GM19372 (cell line): Measurements from ENCODE around the gene GDI2.

ENCODE experiments used
- ATAC-seq: cut with Tn5 transposase; IDR thresholded peaks from one replicate; pipeline ENCODE4 v1.9.1; 2021; ENCODE audit warnings: mild to moderate bottlenecking, low read depth, moderate library complexity; ENCODE audit not compliant: unreplicated experiment

The GDI2 gene

DNA sequence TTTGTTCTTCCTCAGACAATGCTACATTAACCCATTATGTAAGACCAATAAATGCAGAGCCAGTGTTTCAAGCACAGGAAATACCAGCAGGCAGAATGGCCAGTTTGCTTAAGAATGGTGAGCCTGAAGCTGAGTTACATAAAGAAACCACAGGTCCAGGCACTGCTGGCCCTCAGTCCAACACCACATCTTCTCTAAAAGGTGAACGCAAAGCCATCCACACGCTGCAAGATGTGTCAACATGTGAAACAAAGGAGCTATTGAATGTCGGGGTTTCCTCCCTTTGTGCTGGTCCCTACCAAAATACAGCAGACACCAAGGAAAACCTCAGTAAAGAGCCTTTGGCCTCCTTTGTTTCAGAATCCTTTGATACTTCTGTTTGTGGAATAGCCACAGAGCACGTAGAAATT lies 64.8 kb downstream of the GDI2 start:
- no peak for ATAC-seq

DNA sequence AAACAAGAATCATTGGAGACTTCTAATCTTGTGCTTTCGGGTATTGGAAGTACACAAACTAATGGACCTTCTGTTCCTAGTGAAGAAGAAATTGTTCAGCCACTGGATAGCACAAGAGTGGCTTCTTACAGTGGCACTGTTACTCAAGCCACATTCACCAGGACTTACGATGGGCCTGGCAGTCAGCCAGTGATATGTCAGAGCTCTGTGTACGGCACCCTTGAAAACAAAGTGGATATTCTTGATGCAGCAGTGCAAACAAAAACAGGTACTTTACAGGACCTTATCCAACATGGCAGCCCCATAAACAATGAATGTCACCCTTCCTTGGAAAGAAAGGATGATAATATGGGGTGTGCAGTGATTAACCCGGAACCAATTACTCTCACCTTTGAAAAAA lies 67.0 kb downstream of the GDI2 start:
- no peak for ATAC-seq

DNA sequence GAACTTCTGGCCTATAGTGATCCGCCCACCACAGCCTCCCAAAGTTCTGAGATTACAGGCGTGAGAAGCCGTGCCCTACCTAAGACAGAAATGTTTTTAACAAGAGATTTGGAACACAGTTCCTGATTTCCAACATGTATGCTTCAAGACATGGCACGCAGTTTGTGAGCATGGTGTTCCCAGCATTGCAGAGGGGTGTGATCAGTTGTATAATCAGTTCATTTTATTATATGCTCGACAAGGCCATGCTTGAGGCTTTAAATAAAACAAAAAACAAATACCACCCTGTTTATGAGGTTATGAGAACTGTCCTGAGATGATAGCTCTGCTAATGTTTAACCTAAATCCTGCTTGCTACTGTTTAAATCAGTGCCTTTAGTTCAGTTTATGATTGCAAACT lies 68.4 kb downstream of the GDI2 start:
- no peak for ATAC-seq

DNA sequence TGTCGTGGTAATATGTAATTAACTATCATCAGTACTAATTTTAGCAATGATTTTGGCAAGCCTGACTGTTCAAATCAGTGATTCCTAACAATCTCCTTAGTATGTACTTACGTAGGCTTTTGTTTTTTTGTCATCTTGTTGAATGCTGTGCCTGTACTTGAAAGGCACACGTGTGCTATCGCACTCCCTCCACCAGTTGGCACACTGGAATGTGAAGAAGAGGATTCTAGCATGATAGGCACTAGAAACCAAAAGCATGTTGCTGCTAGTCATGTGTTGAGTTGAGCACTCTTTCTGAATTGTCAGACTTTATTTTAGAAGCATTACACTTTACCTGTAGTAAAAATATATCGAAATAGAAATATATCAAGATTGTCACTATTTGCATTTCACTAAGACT lies 69.5 kb downstream of the GDI2 start:
- no peak for ATAC-seq

DNA sequence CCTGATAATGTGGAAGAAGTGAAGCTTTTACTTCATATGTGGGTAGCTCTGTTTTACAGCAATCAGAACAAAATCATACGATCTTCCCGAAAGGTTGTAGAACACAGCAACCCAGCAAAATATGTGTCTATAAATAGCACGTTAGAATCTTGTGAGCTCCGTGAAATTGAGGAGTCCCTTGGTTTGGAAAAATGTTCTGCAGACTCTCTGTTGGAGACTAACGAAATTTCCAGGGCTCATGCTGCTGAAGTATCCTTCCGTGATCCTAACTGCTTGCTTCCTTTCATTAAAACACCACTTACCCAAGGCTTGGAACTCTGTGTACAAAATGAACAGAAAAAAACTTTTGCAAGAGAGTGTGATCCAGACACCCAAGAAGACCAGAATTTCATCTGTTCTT lies 71.1 kb downstream of the GDI2 start:
- no peak for ATAC-seq

DNA sequence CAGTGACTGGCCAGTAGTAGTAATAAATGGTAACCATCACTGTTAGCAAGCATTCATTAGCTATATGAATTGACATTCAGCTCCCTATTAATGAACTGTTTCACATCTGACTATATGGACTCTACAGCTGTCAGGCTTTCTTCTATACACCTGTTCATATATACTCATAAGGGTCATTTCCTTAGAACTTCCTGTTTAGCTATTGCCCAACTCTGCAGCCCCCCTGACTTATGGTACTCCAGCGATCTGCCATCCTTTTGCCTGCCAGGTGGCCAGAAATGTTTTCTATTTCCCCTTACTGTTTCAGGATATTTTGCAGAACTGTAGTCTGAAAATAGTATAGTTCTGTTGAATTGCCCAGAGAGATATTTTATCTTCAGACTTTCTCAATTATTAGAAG lies 72.0 kb downstream of the GDI2 start:
- no peak for ATAC-seq

DNA sequence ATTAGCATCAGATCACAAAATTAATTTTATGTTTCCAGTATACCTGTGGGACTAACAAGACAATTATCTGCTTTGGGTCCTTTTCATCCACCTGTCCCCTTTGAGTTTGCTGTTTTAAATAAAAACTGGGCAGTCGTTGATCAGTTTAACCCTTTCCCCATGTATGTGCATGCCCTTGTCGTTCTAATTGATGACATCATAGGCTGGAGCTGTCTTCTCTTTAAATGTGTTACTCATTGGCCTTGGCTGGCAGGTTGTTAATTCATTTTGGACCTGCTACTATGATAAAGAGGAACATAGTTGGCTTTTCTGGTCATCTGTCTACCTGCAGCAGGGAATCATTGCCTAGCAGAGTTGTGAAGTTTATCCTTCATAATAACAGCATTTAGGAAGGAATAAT lies 74.8 kb downstream of the GDI2 start:
- no peak for ATAC-seq

- no peak for ATAC-seq
Observed at GRCh38 chr10:5737352-5737751, 75.9 kb downstream of the GDI2 start.

- ATAC-seq, result no peak
Observed at GRCh38 chr10:5736591-5736990, 76.6 kb downstream of the GDI2 start.

- no peak for ATAC-seq
Observed at GRCh38 chr10:5735119-5735518, 78.1 kb downstream of the GDI2 start.

GRCh38 chr10:5732141-5732540 lies 81.1 kb downstream of the GDI2 start:
- no peak for ATAC-seq

DNA sequence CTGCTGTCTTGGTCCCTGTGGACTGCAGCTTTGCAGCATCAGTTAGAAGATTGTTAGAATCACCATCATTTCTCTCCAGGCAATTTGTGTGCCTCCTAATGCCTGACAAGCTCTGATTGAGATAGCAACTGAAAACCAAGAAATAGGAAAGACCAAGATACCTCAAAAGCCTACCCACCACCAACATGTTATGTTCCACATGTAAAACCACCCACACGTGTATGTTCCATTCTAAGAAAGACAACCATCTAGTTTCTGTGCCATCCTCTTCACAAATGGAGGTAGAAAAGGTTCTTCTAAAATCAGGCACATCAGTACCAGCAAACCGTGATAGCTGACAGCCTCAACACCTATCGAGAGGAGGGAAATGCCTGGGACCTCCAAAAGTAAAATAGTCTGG lies 81.7 kb downstream of the GDI2 start:
- ATAC-seq, result no peak

- no peak for ATAC-seq
Observed at GRCh38 chr10:5730766-5731165, 82.5 kb downstream of the GDI2 start.

GRCh38 chr10:5723692-5724091 lies 89.5 kb downstream of the GDI2 start:
- ATAC-seq, result no peak

DNA sequence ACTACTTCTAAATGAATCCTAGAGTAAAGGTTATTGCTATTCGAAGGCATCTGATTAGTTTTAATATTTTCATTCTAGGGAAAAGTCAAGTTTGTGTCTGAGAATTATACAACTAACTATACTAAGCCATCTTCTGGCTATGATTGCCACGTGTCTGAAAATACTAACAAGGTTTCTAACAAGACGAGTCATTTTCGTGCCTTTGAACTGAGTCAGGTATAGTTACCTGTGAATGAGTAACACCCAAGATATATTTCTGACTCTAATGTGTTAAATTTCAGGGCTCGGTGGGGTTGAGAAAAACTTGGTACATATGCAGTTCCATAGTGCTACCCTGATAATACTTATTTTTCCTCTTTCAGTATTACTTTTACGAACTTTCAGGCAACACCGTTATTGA lies 93.1 kb downstream of the GDI2 start:
- ATAC-seq, result no peak

- no peak for ATAC-seq
Observed at GRCh38 chr10:5719546-5719945, 93.7 kb downstream of the GDI2 start.
